ENCODE results near the gene OR4N5.
"Not testable (repeated sequence)": the region's sequence is repeated elsewhere in the genome, so short reads cannot be mapped to it uniquely, and the experiment has no call there.

Gene OR4N5

GRCh38 chr14:20138520-20138919 is at the start of gene OR4N5:
Gene OR4N5 (plus strand): TSS chr14:20138820. CDS start chr14:20143736, 4,916 bp downstream.
- DNase-seq (ENCODE audit: low spot score): no peak

GRCh38 chr14:20092050-20092449 is 46.6 kb upstream of the OR4N5 start:
- DNase-seq (ENCODE audit: low spot score): no peak

GRCh38 chr14:20093442-20093841 is 45.2 kb upstream of the OR4N5 start:
- no peak for DNase-seq (ENCODE audit: low spot score)

GRCh38 chr14:20098926-20099770 is 39.5 kb upstream of the OR4N5 start:
- DNase-seq (ENCODE audit: low spot score): not testable (repeated sequence)

- no peak for DNase-seq (ENCODE audit: low spot score)
Measured at GRCh38 chr14:20110438-20110837, 28.2 kb upstream of the OR4N5 start, which contains the start of gene OR4K17. Gene OR4K17 (plus strand): TSS chr14:20110739. CDS start chr14:20117500, 6,761 bp downstream.

- DNase-seq (ENCODE audit: low spot score): no peak
Measured at GRCh38 chr14:20112321-20112720, 26.3 kb upstream of the OR4N5 start.

- DNase-seq (ENCODE audit: low spot score): no peak
Measured at GRCh38 chr14:20116748-20117147, 21.9 kb upstream of the OR4N5 start.

- DNase-seq (ENCODE audit: low spot score): no peak
Measured at GRCh38 chr14:20118795-20119194, 19.8 kb upstream of the OR4N5 start.

- no peak for DNase-seq (ENCODE audit: low spot score)
Measured at GRCh38 chr14:20143911-20144310, 5.3 kb downstream of the OR4N5 start.

- DNase-seq (ENCODE audit: low spot score): no peak
Measured at GRCh38 chr14:20144820-20145219, 6.2 kb downstream of the OR4N5 start.

- DNase-seq (ENCODE audit: low spot score): no peak
Measured at GRCh38 chr14:20164462-20164861, 25.8 kb downstream of the OR4N5 start.

GRCh38 chr14:20167091-20167490 is 28.5 kb downstream of the OR4N5 start:
- DNase-seq (ENCODE audit: low spot score): no peak

- DNase-seq (ENCODE audit: low spot score): not testable (repeated sequence)
Measured at GRCh38 chr14:20169852-20170251, 31.2 kb downstream of the OR4N5 start.

- DNase-seq (ENCODE audit: low spot score): not testable (repeated sequence)
Measured at GRCh38 chr14:20174205-20174604, 35.6 kb downstream of the OR4N5 start.

- DNase-seq (ENCODE audit: low spot score): no peak
Measured at GRCh38 chr14:20176330-20176729, 37.7 kb downstream of the OR4N5 start.

GRCh38 chr14:20177433-20177974 is 38.9 kb downstream of the OR4N5 start:
- DNase-seq (ENCODE audit: low spot score): no peak

GRCh38 chr14:20179218-20179617 is 40.6 kb downstream of the OR4N5 start:
- no peak for DNase-seq (ENCODE audit: low spot score)

- no peak for DNase-seq (ENCODE audit: low spot score)
Measured at GRCh38 chr14:20179880-20180279, 41.3 kb downstream of the OR4N5 start.

GRCh38 chr14:20180486-20180885 is 41.9 kb downstream of the OR4N5 start:
- no peak for DNase-seq (ENCODE audit: low spot score)

GRCh38 chr14:20184181-20184580 is 45.6 kb downstream of the OR4N5 start:
- DNase-seq (ENCODE audit: low spot score): no peak

- DNase-seq (ENCODE audit: low spot score): no peak
Measured at GRCh38 chr14:20190596-20190995, 52.0 kb downstream of the OR4N5 start, which contains the start of gene OR11G2. Gene OR11G2 (plus strand): TSS chr14:20190896. CDS start chr14:20197438, 6,542 bp downstream.

GRCh38 chr14:20191396-20191795 is 52.8 kb downstream of the OR4N5 start:
- DNase-seq (ENCODE audit: low spot score): no peak

- no peak for DNase-seq (ENCODE audit: low spot score)
Measured at GRCh38 chr14:20194101-20194500, 55.5 kb downstream of the OR4N5 start.
